Mesenchymal stem cell (in vitro differentiated cells and primary cell): ENCODE measurements around the gene NPNT.

ENCODE experiments used
- DNase-seq: peaks from one replicate; pipeline ENCODE4 v3.0.0-alpha.2; 2013
- H2AFZ ChIP-seq: one replicate; pipeline ENCODE4 v1.6.1; 2013; ENCODE audit warnings: low read depth, mild to moderate bottlenecking, control low read depth, inconsistent platforms, low read length, moderate library complexity
- H2AK5ac ChIP-seq: 2 replicates; pipeline ENCODE4 v1.6.1; 2013; ENCODE audit warnings: low read length, moderate library complexity, mild to moderate bottlenecking, inconsistent platforms; ENCODE audit not compliant: severe bottlenecking
- H2BK120ac ChIP-seq: one replicate; pipeline ENCODE4 v1.6.1; 2013; ENCODE audit warnings: low read depth, mild to moderate bottlenecking, inconsistent platforms, low read length, moderate library complexity
- H2BK12ac ChIP-seq, 2 experiments: one replicate each; pipeline ENCODE4 v1.6.1; 2013; ENCODE audit warnings: inconsistent platforms in 2 of 2, low read length in 2 of 2, mild to moderate bottlenecking in 2 of 2, moderate library complexity in 2 of 2, control low read depth in 1 of 2
- H2BK15ac ChIP-seq: one replicate; pipeline ENCODE4 v1.6.1; 2013; ENCODE audit warnings: mild to moderate bottlenecking, low read depth, inconsistent platforms; ENCODE audit not compliant: poor library complexity, severe bottlenecking
- H2BK5ac ChIP-seq: 2 replicates; pipeline ENCODE4 v1.6.1; 2013; ENCODE audit warnings: low read depth, mild to moderate bottlenecking, low read length, control low read depth, inconsistent platforms; ENCODE audit not compliant: poor library complexity, severe bottlenecking
- H3K14ac ChIP-seq, 2 experiments: one replicate each; pipeline ENCODE4 v1.6.1; 2013; ENCODE audit warnings: inconsistent platforms in 2 of 2, low read length in 2 of 2, control low read depth in 1 of 2, mild to moderate bottlenecking in 1 of 2, moderate library complexity in 1 of 2
- H3K18ac ChIP-seq, 2 experiments: one replicate each; pipeline ENCODE4 v1.6.1; 2013; ENCODE audit warnings: inconsistent platforms in 2 of 2, low read length in 2 of 2, control low read depth in 1 of 2, low read depth in 1 of 2, mild to moderate bottlenecking in 1 of 2
- H3K23ac ChIP-seq, 2 experiments: one replicate each; pipeline ENCODE4 v1.6.1; 2013; ENCODE audit warnings: inconsistent platforms in 2 of 2, low read length in 2 of 2, mild to moderate bottlenecking in 2 of 2, moderate library complexity in 2 of 2, control low read depth in 1 of 2
- H3K27ac ChIP-seq: 2 replicates; pipeline ENCODE4 v1.5.1; 2013; ENCODE audit warnings: mild to moderate bottlenecking, moderate library complexity, low read length, control low read depth, inconsistent platforms; ENCODE audit not compliant: poor library complexity, severe bottlenecking
- H3K27me3 ChIP-seq, 2 experiments: 2 replicates each; pipeline versions ENCODE4 v1.6.1 to v1.7.0; 2013; ENCODE audit warnings: low read length in 2 of 2, mild to moderate bottlenecking in 2 of 2, moderate library complexity in 2 of 2, control low read depth in 1 of 2, inconsistent platforms in 1 of 2; ENCODE audit not compliant: control insufficient read depth in 1 of 2, insufficient read depth in 1 of 2
- H3K36me3 ChIP-seq, 2 experiments: 2 replicates each; pipeline versions ENCODE4 v1.6.1 to v1.7.0; 2013; ENCODE audit warnings: low read length in 2 of 2, control low read depth in 1 of 2, inconsistent platforms in 1 of 2, low read depth in 1 of 2, mild to moderate bottlenecking in 1 of 2; ENCODE audit not compliant: insufficient read depth in 2 of 2, control insufficient read depth in 1 of 2
- H3K4ac ChIP-seq, 2 experiments: one replicate each; pipeline ENCODE4 v1.6.1; 2013; ENCODE audit warnings: inconsistent platforms in 2 of 2, low read length in 2 of 2, mild to moderate bottlenecking in 2 of 2, moderate library complexity in 2 of 2, control low read depth in 1 of 2, low read depth in 1 of 2
- H3K4me1 ChIP-seq: 2 replicates; pipeline ENCODE4 v1.6.1; 2013; ENCODE audit warnings: low read depth, low read length, control low read depth; ENCODE audit not compliant: control insufficient read depth, insufficient read depth
- H3K4me2 ChIP-seq: 2 replicates; pipeline ENCODE4 v1.6.1; 2013; ENCODE audit warnings: low read length, mild to moderate bottlenecking, inconsistent platforms; ENCODE audit not compliant: poor library complexity, severe bottlenecking
- H3K4me3 ChIP-seq, 2 experiments: 2 replicates each; pipeline versions ENCODE4 v1.5.1 to v1.7.0; 2013; ENCODE audit warnings: low read length in 2 of 2, mild to moderate bottlenecking in 2 of 2, control low read depth in 1 of 2, low read depth in 1 of 2; ENCODE audit not compliant: insufficient read depth in 1 of 2
- H3K79me1 ChIP-seq: replicated peaks from 2 replicates; pipeline ENCODE4 v1.6.1; 2013; ENCODE audit warnings: mild to moderate bottlenecking, control low read depth, low read length, inconsistent platforms; ENCODE audit not compliant: poor library complexity, severe bottlenecking
- H3K9ac ChIP-seq: 2 replicates; pipeline ENCODE4 v1.7.0; 2013; ENCODE audit warnings: mild to moderate bottlenecking, low read length, moderate library complexity
- H3K9me3 ChIP-seq: 2 replicates; pipeline ENCODE4 v1.7.0; 2013; ENCODE audit warnings: mild to moderate bottlenecking, low read length; ENCODE audit not compliant: control insufficient read depth
- H4K8ac ChIP-seq: one replicate; pipeline ENCODE4 v1.6.1; 2013; ENCODE audit warnings: inconsistent platforms, mild to moderate bottlenecking, low read length, moderate library complexity
- H4K91ac ChIP-seq: one replicate; pipeline ENCODE4 v1.6.1; 2013; ENCODE audit warnings: mild to moderate bottlenecking, low read length, inconsistent platforms
- WGBS: methylation state at CpG from one replicate; pipeline ENCODE4 v1.1.7; 2013; ENCODE audit warnings: mixed read lengths; 5-methylcytosine and 5-hydroxymethylcytosine counted together

Gene NPNT

DNA sequence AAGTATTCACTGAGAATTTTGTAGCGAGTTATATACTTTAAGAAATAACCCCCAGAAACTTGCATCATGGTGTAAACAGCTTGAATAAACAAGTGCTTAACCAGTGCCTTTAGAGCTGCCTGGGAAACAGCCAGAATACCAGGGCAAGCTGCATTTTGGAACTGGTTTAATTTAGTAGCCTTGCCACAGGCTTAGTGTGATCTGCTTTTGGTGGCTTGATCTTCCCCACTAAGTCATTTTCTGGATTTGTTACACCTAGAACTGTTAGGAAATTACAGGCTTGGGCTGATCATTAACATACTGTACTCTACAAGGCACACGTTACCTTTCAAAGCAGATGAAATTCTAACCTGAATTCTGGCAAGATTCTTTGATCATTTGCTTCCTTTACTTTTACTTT, 35.4 kb downstream of the NPNT start:
- H3K4me2 ChIP-seq = no peak overlapping the region
- H3K14ac ChIP-seq = no peak overlapping the region
- H2BK5ac ChIP-seq = no peak overlapping the region
- H3K79me1 ChIP-seq = no peaks in the 10 kb centered on the region
- H3K9me3 ChIP-seq = no peaks in the 10 kb centered on the region
- no peaks in the 10 kb centered on the region for H3K4me1 ChIP-seq
- no peak overlapping the region for H2BK120ac ChIP-seq
- H3K9ac ChIP-seq = no peak overlapping the region
- no peak overlapping the region for H4K8ac ChIP-seq
- no peak overlapping the region for H4K91ac ChIP-seq
- no peak overlapping the region for H2BK12ac ChIP-seq
- 89% methylated on average over 1 of the region's 2 CpGs for WGBS
- H3K4ac ChIP-seq = no peak overlapping the region
- no peak overlapping the region for H2AFZ ChIP-seq
- H3K36me3 ChIP-seq = no peaks in the 10 kb centered on the region
- H3K23ac ChIP-seq = no peak overlapping the region
- no peak overlapping the region for H3K27ac ChIP-seq
- DNase-seq = no peak
- no peak overlapping the region for H3K4me3 ChIP-seq
- H3K27me3 ChIP-seq = no peaks in the 10 kb centered on the region
- no peak overlapping the region for H2AK5ac ChIP-seq
- no peak overlapping the region for H2BK15ac ChIP-seq
- no peak overlapping the region for H3K18ac ChIP-seq

DNA sequence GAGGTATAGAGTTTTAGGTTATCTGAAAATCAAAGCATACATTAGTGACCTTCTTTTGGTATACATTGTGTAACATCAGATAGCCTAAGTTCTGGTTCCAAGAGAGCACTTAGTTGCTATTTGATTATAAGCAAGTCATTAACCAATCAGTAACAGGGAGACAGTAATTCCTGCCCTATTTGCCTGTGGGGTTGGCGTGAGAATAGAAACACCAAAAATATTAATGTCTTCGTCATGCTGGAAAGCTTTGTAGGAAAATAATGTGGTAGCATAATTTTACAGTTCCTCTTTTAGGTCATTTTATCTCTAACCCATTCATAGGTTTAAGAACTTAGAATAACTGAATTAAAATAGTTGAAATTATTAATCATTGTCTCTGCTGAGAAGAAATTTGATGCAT, 37.8 kb downstream of the NPNT start:
- DNase-seq = no peak
- H3K36me3 ChIP-seq = no peaks in the 10 kb centered on the region
- no peak overlapping the region for H3K27ac ChIP-seq

GRCh38 chr4:105934386-105934785, 39.1 kb downstream of the NPNT start:
- H2BK120ac ChIP-seq = no peak overlapping the region
- no peak overlapping the region for H2BK15ac ChIP-seq
- H4K8ac ChIP-seq = no peak overlapping the region
- no peaks in the 10 kb centered on the region for H3K79me1 ChIP-seq
- H2BK12ac ChIP-seq = no peak overlapping the region
- no peaks in the 10 kb centered on the region for H3K9me3 ChIP-seq
- H3K4me2 ChIP-seq = no peak overlapping the region
- H3K27ac ChIP-seq = no peak overlapping the region
- no peak overlapping the region for H3K14ac ChIP-seq
- H2AK5ac ChIP-seq = no peak overlapping the region
- WGBS = 88% methylated on average over 1 of the region's 1 CpG
- no peak overlapping the region for H4K91ac ChIP-seq
- H3K9ac ChIP-seq = no peak overlapping the region
- H2AFZ ChIP-seq = no peak overlapping the region
- H3K27me3 ChIP-seq = no peaks in the 10 kb centered on the region
- H3K18ac ChIP-seq = no peak overlapping the region
- no peak overlapping the region for H3K4ac ChIP-seq
- H3K23ac ChIP-seq = no peak overlapping the region
- H3K36me3 ChIP-seq = no peaks in the 10 kb centered on the region
- H3K4me3 ChIP-seq = no peak overlapping the region
- H2BK5ac ChIP-seq = no peak overlapping the region
- DNase-seq = no peak
- no peaks in the 10 kb centered on the region for H3K4me1 ChIP-seq

More for the DNA sequence above, 37.8 kb downstream of the NPNT start:
- Histone ChIP-seq H3K4me2 (no peak overlapping the region), H2BK12ac (no peak overlapping the region), H3K4ac (no peak overlapping the region), H4K91ac (no peak overlapping the region), H3K4me1 (no peaks in the 10 kb centered on the region), H3K23ac (no peak overlapping the region), H3K79me1 (no peaks in the 10 kb centered on the region), H4K8ac (no peak overlapping the region), H3K14ac (no peak overlapping the region), H2BK5ac (no peak overlapping the region), H3K9ac (no peak overlapping the region), H2AFZ (no peak overlapping the region), H3K18ac (no peak overlapping the region), H3K4me3 (no peak overlapping the region), H2BK15ac (no peak overlapping the region), H2AK5ac (no peak overlapping the region), H2BK120ac (no peak overlapping the region), H3K27me3 (no peaks in the 10 kb centered on the region), H3K9me3 (no peaks in the 10 kb centered on the region)
- WGBS = 92% methylated on average over 2 of the region's 2 CpGs

DNA sequence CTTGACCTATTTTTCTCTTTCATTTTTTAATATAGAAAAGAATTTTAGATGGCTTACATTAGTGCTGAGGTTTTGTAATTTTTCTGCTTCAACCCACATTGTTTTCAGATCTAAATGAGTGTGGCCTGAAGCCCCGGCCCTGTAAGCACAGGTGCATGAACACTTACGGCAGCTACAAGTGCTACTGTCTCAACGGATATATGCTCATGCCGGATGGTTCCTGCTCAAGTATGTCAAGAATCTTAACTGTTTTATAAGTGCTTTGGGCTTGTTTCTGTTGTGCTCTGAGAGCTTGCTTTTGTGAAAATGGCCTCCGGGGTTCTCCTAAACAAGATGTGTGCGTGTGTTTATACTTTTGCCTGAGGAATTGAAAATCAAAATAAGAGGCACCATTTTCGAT, 41.6 kb downstream of the NPNT start:
- no peak overlapping the region for H2BK15ac ChIP-seq

More for the DNA sequence above, 41.6 kb downstream of the NPNT start:
- no peaks in the 10 kb centered on the region for H3K9me3 ChIP-seq
- H3K4me2 ChIP-seq = no peak overlapping the region
- no peaks in the 10 kb centered on the region for H3K36me3 ChIP-seq
- H3K79me1 ChIP-seq = no peaks in the 10 kb centered on the region
- no peak overlapping the region for H3K27ac ChIP-seq
- H3K4ac ChIP-seq = no peak overlapping the region
- no peak overlapping the region for H2BK120ac ChIP-seq
- no peak overlapping the region for H3K9ac ChIP-seq
- no peak overlapping the region for H2BK12ac ChIP-seq
- H3K18ac ChIP-seq = no peak overlapping the region
- no peak overlapping the region for H4K91ac ChIP-seq
- peak overlapping the region; percentile 46 for H4K8ac ChIP-seq
- no peak overlapping the region for H2AFZ ChIP-seq
- H3K4me3 ChIP-seq = no peak overlapping the region
- no peak overlapping the region for H3K14ac ChIP-seq
- H2BK5ac ChIP-seq = no peak overlapping the region
- no peaks in the 10 kb centered on the region for H3K4me1 ChIP-seq
- DNase-seq = peak; percentile 10
- H3K23ac ChIP-seq = no peak overlapping the region
- 38% methylated on average over 6 of the region's 7 CpGs for WGBS
- H2AK5ac ChIP-seq = no peak overlapping the region
- H3K27me3 ChIP-seq = no peaks in the 10 kb centered on the region
